GM10248 (cell line): ENCODE data around the gene RASGRP2.

Source experiments
- CTCF ChIA-PET: fragments of 300-600 bp; sonication (Branson Sonifier 250); formaldehyde crosslinking; extraction: SDS; loops from one replicate; lab custom pipeline; 2021; ENCODE audit warnings: antibody characterized with exemption; lab: Yijun Ruan, JAX
- POLR2A ChIA-PET: fragments of 350-650 bp; sonication (Branson Sonifier 250); formaldehyde crosslinking; extraction: SDS; loops from one replicate; lab custom pipeline; 2020; ENCODE audit warnings: antibody characterized with exemption; lab: Yijun Ruan, JAX
- DNase-seq: peaks from one replicate; pipeline ENCODE4 v3.0.0; 2012; ENCODE audit errors: extremely low spot score
- CTCF ChIP-seq: IDR thresholded peaks from 2 replicates; pipeline ENCODE4 v1.5.1; 2012; ENCODE audit warnings: mild to moderate bottlenecking, low read depth; ENCODE audit errors: extremely low read depth, missing control alignments, control extremely low read depth

Gene RASGRP2

DNA sequence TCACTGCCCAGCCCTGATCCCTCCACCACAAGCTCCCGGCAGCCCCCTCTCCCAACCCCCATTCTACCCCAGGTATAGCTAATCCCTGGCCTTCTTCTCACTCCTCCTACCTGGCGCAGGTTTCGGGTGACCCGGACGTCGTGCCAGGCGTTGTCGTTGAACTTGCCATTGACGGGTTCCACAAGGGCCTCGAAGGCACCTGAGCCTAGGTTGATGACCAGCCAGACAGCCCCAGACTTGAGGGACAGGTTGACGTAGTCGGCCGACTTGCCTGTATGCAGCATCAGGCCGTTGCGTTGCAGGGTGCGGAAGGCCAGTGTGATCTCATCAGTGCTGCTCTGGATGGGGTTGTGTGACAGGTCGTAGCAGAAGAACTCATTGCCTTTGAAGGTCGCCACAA is 58.4 kb downstream of the RASGRP2 start:
- TF ChIP-seq CTCF = no peak
- POLR2A ChIA-PET = no interaction called here
- CTCF ChIA-PET = interaction anchor here (1.1 to 2.5 kb wide), 2 partner anchors 11 to 19 kb away, joined by 5 to 7 read pairs; no protein-coding TSS in a partner anchor
- DNase-seq = no peak

DNA sequence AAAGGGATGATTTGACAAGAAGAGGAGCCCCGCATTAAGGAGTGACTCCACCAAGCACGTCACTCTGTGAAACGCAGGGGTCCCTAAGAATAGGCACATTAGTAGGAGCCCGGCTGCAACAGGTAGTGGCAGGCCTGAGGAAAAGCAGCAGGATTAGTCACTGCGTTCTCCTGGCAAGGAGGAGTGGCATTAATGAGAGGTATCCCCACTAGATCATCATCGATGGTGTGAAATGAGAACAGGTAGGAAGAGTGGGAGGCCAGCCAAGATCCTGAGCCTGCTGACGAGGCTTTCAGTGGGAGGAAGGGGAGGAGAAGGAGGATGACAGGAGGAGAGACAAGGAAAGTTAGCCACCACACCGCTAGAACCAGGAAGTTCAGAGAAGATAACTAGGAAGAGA is 59.6 kb downstream of the RASGRP2 start:
- DNase-seq = no peak
- ChIA-PET CTCF (no interaction called here), POLR2A (no interaction called here)
- no peak for TF ChIP-seq CTCF

DNA sequence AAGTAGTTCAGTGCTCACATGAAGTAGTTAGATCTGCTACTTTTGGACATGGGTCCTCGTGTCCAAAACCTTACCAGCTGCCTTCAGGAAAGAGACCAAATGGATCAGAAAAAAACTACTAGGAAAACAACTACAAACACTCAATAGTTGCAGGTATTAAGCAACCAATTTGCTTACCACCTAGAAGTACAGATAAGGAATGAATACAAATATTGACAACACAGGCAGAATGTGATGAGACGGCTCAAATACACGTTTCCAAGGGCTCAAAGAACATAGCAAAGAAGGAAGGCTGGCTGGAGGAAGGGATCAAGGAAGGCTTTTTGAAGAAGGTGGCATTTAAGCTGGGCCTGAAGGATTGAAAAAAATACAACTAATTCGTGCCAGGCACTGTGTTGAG is 62.8 kb downstream of the RASGRP2 start:
- POLR2A ChIA-PET = no interaction called here
- CTCF ChIA-PET = interaction anchor here (1.2 kb wide), 1 partner anchor 61 kb away, joined by 4 read pairs; no protein-coding TSS in a partner anchor
- DNase-seq = no peak
- TF ChIP-seq CTCF = no peak

DNA sequence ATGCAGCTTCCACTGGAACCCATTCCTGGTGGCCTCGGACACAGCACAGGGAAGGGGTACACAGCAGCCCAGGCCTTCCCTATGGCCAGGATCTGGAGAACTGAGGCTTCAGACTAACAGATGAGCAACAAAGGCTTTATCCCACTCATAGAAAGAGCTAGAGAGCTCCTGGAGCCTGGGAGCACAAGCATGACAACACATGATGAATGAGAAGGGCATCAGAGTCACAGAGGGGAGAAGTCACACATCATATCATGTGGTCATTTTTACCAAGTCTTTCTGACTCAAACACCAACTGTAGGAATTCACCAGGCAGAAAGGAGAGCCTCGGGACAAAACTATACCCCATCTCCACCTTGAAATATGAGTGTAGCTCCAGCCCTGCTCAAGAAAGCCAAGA is 64.1 kb downstream of the RASGRP2 start:
- ChIA-PET CTCF (interaction anchor here (1.1 to 1.3 kb wide), 2 partner anchors 9 to 231 kb away, joined by 3 to 9 read pairs; no protein-coding TSS in a partner anchor), POLR2A (no interaction called here)
- TF ChIP-seq CTCF = no peak
- no peak for DNase-seq

- no peak for DNase-seq
- POLR2A ChIA-PET = no interaction called here
- no peak for TF ChIP-seq CTCF
- CTCF ChIA-PET = interaction anchor here (1.6 to 2.3 kb wide), 2 partner anchors 11 to 27 kb away, joined by 4 to 11 read pairs; no protein-coding TSS in a partner anchor
These were observed 66.4 kb downstream of the RASGRP2 start for GRCh38 chr11:64677441-64678023.
